ENCODE measurements around the gene ALOX15.

The ALOX15 gene

GRCh38 chr17:4584917-4585637 lies 56.4 kb downstream of the ALOX15 start:
- in situ Hi-C loops (cut with MboI; ENCODE audit: low pct_unique_long_range_greater_than_20kb, low sequenced_read_pairs) = loop anchor here (25.0 kb wide), 1 partner anchor 302 kb away; the partner anchor contains the start of gene C17orf107
- no peak for DNase-seq

- peak; percentile 24 for DNase-seq
- in situ Hi-C loops (cut with MboI; ENCODE audit: low pct_unique_long_range_greater_than_20kb, low sequenced_read_pairs) = loop anchor here (25.0 kb wide), 1 partner anchor 303 kb away; the partner anchor contains the start of gene C17orf107
These were observed 57.2 kb downstream of the ALOX15 start, which contains the start of gene SMTNL2 for GRCh38 chr17:4584101-4584916. TSS of gene SMTNL2 (plus strand) at chr17:4584529. CDS start at chr17:4584606, 77 bp downstream.

- in situ Hi-C loops (cut with MboI; ENCODE audit: low pct_unique_long_range_greater_than_20kb, low sequenced_read_pairs) = loop anchor here (25.0 kb wide), 1 partner anchor 304 kb away; the partner anchor contains the start of gene C17orf107
- DNase-seq = peak; percentile 43
These were observed 57.7 kb downstream of the ALOX15 start for GRCh38 chr17:4583782-4584100.

- in situ Hi-C loops (cut with MboI; ENCODE audit: low pct_unique_long_range_greater_than_20kb, low sequenced_read_pairs) = loop anchor here (25.0 kb wide), 1 partner anchor 304 kb away; the partner anchor contains the start of gene C17orf107
- no peak for DNase-seq
These were observed 58.3 kb downstream of the ALOX15 start for GRCh38 chr17:4583206-4583605.

GRCh38 chr17:4582691-4583090 lies 58.8 kb downstream of the ALOX15 start:
- no peak for DNase-seq
- in situ Hi-C loops (cut with MboI; ENCODE audit: low pct_unique_long_range_greater_than_20kb, low sequenced_read_pairs) = loop anchor here (25.0 kb wide), 1 partner anchor 305 kb away; the partner anchor contains the start of gene C17orf107

GRCh38 chr17:4582101-4582501 lies 59.4 kb downstream of the ALOX15 start:
- DNase-seq = no peak
- in situ Hi-C loops (cut with MboI; ENCODE audit: low pct_unique_long_range_greater_than_20kb, low sequenced_read_pairs) = loop anchor here (25.0 kb wide), 1 partner anchor 305 kb away; the partner anchor contains the start of gene C17orf107

Data from KBM-7 (cell line).